GM21619 (cell line): ENCODE data around the gene RAPGEF4.

Source experiments
- ATAC-seq: cut with Tn5 transposase; IDR thresholded peaks from one replicate; pipeline ENCODE4 v1.9.1; 2021; ENCODE audit not compliant: unreplicated experiment

Gene RAPGEF4

DNA sequence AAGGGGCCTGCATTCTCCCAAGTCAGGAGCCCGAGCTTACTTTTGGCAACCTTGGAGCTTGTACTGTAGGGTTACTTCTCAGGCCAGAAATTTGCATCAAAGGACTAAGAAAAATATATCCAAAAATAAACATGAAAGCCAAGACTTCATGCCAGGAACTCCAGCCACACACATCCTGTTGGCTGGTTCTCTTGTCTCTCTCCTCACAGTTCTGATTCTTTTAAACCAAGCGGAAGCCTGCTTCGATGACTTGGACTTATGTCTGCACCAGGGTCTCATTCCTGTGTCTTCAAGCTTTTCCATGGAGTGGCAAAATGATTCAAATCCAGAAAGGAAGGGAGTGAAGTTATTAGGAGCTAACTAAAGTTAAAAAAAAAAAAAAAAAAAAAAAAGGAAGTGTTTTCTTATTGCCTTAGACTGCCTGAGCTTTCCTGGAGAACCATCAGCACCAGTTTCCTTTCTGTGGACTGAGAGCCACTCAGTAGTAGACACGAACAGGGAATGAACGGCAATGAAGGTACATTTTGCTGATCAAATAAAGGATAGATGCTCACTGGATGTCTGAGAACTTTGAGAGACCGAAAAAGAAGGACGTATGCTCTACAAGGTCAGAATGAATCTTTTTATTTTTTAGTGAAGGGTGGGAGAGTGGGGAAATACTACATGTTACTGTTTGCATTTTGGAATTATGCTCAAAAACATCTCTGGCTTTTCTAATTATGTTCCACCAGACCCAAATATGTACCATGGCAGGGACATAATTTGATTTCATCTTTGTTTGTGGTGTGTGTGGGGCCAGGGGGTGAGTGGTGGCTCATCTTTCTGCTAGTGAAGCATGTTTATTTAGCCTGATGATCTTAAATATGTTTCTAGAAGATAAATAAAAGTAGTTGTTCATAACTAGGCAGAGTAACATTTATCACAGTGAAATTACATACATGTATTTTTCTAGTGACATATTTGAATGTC is 86.0 kb downstream of the RAPGEF4 start:
- ATAC-seq, result no peak

DNA sequence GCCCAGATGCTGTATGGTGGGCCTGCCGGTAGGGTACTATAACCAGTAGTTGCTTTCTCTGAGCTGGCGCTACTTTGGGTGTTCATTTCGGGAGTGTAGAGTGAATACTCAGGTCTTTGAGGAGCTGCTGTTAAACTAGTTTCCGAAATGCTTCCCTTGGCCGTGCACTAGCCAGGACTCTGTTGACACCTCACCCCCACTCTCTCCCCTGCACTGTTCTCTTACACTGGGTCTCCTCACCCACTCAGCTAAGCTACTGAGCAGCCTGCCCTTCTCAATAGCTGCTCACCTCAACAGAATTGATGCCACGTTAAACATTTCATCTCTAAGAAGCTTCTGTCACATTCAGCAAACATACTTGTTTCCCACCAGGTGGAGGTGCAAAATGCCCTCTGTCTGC is 86.9 kb downstream of the RAPGEF4 start:
- ATAC-seq, result no peak

DNA sequence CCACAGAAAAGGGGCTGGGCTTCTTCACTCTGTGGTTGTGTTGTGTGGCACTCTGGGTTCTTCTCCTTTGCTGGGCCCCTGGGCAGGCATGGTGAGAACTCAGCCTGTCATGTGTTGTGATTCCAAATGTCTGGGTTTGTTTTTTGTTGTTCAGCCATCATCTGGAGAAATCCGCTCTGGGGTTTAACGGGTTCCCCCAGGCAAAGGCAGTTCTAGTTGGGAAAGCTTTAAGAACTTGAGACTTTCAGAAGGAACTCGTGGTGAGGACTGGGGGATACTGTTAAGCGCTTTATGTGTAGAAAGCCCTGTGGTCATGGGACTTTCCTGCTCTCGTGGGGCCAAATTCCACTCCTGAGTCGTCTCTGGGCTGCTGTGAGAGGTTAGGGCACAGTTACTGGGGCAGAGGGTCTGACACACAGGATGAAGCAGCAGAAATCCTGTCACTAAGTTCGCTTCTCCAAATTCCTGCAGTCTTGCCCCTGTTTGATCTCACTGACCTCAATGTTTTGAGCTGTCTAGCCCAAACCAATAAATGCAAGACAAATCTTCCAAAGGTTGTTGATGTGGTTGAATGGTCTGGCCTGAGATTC is 87.7 kb downstream of the RAPGEF4 start:
- no peak for ATAC-seq

DNA sequence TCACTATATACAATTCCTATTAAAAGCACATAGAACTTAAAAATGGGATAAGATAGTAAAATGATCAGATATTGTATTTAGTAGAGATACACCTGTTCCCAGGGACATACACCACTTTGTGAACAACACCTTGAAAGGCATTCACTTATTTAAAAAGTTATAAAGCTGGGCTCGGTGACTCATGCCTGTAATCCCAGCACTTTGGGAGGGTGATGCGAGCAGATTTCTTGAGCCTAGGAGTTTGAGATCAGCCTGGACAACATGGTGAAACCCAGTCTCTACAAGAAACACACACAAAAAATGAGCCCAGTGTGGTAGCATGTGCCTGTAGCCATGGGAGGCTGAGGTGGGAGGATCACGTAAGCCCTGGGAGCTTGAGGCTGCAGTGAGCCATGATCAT is 90.9 kb downstream of the RAPGEF4 start:
- no peak for ATAC-seq

DNA sequence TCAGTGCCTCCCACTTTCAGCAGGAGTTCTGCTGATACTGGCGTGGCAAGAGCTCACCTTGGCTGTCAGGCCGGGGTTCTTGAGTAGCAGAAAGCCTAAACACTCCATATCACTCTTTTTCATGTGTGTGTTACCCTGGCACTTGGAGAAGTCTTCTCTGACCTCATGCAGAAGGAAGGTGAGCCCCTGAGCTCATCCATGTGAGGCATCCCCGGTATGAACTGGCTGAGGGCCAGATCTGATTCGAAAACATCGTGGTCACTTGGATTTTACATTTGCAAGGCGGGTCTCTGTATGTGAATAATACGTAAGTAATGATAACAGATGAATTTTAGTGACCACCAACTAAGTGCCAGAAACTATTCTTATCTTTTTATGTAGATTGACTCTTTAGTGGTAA is 93.6 kb downstream of the RAPGEF4 start:
- no peak for ATAC-seq

DNA sequence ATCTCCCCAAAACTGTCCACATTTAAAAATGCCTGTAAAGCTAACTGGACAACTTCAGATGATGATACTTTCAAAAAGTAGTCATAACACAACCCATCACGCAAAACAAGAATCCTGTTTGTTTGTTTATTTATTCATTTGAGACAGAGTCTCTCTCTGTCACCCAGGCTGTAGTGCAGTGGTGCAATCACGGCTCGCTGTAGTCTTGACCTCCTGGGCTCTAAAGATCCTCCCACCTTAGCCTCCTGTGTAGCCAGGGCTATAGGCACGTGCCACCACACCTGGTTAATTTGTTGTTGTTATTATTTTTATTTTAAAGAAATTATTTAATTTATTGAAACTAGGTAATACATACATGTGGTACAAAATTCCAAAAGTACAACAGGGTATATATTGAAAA is 94.8 kb downstream of the RAPGEF4 start:
- no peak for ATAC-seq

DNA sequence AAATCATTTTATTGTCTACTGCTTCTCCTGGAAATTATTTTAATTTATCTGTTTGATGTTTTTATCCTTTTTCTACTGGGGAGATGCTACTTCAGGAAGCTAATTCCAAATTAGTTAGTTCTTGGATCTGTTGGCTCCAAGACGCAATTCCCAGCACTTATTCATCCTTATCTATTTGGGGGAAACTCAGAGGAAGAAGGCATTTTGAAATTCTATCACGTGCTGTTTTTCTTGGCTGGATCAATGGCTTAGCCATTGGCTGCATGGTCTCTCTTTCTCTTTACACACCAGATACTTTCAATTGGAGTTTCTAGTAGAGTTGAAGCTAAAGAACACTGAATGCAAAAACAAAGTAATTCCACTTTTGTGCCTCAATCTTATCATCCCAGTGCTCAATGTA is 98.3 kb downstream of the RAPGEF4 start:
- no peak for ATAC-seq

DNA sequence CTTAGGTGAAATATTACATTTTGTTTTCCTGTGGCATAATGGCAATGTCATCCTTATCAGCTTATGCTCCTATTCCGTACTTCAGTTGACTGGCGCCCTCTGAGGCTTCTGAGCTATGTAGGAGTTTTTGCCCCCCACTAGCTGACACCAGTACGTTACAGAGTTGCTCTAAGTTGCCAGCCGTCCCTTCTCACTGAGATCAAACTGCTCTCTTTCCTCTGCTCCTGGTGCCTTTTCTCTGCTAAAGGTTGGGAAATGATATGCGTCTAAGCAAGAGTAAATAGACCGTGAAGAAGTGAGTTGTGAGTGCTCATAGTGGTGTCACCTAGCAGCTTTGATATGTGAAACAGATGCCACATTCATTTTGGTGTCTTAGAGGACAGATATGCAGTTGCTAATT is 99.2 kb downstream of the RAPGEF4 start:
- no peak for ATAC-seq

DNA sequence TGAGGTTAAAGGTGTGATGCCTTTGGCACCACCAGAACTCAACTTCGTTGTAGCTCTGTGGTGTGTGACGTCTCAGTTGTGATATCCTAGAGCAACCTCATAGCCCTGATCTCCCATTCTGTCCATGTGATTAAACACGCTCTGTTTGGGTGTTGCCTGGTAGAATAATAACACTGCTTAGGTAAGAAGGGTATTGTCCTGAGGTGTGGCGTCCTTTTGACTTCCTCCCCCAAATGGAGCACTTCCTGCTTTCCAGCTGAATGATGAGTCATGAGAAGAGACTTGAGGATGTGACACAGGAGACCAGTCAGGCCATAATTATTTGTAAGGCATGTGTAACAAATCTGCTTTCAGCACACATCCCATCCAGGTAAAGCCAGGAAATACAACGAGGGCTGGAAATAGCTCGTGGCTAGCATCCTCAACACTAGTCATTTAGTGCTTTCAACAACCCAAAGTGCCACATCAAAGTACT is 100.7 kb downstream of the RAPGEF4 start:
- ATAC-seq, result no peak

DNA sequence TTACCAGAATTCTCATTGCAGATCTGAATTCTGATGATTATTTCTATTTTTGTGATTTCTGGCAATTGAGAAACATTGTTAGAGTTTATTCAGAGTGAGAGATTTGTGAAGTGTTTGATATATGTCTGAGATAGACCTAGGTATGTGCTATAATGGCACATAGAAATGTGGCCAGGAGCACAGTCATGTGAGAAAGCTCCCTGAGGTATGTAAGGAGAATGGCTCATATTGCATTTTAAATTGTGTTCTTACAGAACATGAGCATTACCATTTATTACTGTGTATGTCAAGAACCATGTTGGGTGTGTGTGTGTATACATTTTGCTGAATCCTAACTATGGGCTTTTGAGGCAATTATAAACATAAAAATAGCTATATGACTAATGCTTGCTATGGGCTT is 101.2 kb downstream of the RAPGEF4 start:
- no peak for ATAC-seq

DNA sequence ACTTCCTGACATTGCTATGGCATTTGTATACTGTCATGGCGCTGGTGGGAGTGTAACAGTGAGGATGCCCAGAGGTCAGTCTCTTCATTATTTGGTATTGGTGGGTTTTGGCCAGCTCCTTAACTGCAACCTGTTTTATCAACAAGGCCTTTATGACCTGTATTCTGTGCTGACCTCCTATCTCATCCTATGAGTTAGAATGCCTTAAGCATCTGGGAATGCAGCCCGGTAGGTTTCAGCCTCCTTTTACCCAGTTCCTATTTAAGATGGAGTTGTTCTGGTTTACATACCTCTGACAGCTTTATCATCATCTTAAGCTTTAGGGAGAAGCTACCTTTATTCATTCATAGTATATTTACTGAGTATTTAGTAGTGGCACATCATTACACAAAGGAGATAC is 103.8 kb downstream of the RAPGEF4 start:
- ATAC-seq, result no peak

DNA sequence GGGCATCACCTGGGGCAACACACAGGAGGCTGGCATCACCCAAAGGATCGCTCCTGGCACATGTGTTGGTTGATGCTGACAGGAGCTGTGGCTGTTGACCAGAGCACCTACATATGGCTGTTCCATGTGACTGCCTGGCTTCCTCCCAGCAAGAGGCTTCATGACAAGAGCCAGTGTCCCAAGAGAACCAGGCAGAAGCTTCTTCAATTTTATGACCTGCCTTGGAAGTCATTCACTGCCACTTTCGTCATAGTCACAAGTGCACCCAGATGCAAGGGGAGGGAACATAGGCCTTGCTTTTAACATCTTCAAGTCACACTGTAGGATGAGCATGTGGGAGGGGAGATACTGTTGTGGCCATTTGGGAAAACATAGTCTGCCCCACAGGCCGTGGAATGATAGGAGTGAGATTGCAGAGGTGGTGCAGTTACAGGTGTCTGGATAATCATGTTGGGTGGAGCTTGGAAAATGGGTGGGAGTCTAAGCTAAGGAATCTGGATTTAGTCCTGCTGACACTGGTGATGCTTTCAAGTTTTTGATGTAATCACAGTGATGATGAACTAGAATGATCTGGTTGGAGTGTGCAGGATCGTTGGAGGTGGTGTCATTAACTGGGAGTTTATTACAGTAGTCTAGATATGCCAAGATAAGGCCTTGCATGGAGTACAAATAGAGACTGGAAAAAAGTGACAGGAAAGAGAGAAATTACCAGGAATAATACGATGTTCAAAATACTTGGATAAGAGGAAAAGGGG is 107.0 kb downstream of the RAPGEF4 start:
- no peak for ATAC-seq

DNA sequence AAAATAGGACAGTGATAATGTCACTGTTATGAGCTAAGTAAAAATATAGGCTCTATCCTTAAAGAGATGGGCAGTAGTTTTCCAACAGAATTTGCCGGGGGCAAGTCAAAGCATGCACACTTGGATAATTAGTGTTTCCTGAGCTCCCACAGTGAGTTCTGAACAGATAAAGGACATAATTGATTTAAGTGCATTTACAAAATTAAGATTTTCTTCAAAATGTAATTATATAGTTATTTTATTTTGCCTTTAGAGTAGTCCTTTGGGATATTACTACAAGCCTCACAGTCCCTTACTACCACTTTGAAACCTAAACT is 107.6 kb downstream of the RAPGEF4 start:
- no peak for ATAC-seq

DNA sequence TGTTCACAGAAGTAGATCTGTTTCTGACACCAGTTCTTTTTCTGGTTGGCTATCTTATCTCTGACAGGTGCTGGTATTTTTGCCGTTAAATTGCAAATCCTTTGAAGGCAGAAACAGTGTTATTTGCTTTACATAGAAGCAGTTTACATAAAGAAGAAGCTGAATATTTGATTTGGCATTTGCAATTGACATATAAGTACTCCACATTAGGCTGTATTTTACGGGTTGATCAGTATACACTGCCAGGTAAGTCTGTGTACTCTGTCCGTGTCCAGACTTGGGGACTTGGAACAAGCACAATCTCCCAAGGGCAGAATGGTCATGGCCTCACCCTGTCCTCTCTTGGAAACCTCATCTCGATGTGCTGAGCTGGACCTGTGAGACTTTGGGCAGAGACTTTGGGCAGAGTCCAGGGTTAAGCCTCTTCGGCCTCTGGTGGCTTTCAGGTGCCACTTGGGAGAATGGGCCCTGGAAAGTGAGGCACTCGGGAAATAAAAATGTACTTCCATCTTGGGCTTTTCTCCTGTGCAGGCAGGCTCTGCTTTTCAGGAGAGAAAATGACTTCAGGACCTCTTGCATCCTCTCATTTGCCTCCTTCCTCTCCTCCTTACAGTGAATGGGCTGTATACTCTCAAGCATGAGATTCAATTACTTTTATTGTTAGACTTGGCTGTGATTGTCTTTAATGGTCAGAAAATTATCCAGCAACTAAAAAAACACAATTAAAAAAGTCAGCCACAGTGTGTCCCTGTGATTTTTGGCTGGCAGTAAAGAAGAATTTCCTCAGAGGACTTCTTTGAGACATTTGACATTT is 108.5 kb downstream of the RAPGEF4 start:
- no peak for ATAC-seq

DNA sequence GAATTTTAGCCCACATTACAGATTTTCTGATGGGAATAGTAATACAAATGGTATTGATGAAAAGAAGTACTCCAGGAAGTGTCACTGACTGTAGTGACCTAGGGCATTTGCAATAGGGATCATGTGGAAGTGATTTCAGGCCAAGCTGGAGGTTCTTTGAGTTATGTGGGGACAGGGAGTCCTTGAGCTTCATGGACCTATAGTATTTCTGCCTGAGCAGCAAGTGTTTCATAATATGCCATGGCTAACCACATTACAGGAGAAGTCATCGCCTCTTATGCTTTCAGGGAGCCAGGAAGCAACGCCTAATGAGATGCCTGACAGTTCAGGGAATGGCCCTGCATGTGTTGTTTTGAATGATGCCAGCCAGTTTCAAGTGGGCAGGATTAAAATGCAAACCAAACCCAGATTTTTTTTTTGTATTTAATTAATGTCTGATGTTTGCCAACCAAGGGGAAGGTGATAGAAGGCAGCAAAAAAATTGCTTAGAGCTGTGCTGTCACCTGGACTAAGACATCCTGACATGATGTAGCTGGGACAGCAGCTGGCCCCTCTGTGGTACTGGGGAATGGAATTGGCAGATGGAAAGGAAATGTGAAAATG is 109.5 kb downstream of the RAPGEF4 start:
- ATAC-seq, result no peak

DNA sequence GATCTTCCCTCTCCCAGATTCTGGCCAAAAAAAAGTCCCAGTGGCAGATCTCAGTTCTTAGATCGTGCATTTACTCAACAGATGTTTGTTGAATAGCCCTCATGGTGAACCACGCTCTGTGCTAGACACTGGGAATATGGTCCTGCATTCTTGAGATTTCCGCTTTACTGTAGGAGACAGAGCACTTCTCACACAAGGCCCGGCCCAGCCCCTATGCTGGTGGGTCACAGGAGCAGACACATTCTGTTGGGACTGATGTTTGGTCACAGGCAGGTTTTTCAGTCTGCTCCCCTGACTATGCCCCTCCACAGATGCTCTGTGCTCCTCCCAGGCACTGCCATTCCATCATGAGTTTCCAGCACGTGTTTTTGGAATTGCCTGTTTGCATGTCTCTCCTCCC is 110.9 kb downstream of the RAPGEF4 start:
- no peak for ATAC-seq

DNA sequence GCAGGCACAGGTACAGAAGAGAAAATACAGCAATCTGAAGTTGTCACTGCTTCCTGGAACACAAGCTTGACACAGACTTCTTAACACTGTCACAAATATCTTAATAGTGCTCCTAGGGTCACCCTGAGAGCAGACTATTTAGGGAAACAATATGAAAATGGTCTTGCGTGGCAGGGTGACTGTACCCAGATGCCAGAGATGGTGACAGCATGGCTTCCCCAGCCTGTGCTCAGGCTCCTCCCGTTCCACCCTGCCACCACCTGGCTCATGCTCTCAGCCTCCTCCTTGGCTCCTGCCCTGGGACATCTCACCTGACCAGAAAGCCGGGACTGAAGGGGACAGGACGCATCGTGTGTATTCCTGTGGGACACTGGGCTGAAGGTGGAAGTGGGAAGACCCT is 111.5 kb downstream of the RAPGEF4 start:
- ATAC-seq, result no peak

DNA sequence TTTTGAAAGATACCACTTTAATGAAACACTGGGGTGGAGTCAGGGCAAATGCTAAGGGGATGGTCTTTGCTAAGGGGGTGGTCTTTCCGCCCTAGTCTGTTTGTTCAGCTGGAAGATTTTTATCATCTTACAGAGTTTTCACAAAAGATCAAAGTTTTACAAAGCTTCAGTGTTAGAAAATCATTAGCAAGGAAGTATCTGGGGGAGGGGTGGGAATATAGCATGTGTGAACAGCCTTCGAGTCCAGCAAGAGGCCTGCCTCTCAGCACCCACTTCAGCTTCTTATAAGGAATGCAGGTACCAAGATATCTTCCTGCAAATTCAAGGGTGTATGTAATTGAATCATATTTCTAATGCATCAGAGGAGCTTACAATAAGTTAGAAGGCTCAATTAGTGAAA is 112.9 kb downstream of the RAPGEF4 start:
- no peak for ATAC-seq

DNA sequence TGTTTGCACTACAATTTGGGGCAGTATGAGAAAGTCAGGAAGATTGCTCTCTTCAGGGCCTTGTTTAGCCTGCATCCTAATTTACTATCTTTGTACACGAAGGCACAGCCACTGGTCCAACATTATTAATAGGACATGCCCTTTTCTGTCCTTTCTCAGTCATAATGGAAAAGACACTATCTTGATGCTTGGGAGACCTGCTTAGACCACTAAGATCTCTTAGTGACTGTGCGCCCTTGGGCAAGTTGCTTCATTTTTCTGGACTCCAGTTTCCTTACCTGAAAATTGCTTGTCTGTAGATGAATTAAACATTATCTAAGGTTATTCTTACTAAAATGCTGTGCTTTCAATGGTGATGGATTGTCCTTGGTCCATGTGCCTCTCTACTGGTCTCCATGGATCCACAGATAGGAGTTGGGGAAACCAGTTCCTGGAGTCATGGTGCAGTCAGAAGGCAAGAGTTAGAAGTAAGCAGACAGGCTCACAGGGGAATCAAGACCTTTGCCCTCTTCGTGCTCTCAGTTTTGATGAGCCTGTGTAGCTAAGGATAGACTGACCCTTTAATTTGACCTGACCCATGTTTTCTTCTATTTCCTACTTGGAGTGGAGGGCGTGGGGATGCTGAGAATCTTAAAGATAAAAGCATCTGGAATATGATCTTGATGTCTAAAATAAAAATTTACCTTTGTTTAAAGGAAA is 114.0 kb downstream of the RAPGEF4 start:
- ATAC-seq, result no peak

DNA sequence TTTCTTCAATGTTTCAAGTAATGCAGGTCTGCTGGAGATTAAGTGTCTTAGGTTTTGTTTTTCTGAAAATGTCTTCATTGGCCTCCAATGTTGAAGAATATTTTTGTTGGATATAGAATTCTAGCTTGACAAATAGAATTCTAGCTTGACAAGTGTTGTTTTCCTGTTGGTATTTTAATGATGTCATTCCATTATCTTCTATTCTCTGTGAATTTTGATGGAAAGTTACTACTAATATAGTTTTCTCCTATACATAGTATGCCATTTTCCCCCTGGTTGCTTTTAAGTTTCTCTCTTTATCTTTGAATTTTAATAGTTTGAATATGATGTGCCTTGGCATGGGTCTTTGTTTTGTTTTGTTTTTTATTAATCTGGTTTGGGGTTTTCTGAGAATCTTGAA is 119.9 kb downstream of the RAPGEF4 start:
- no peak for ATAC-seq
